Sigmoid colon (tissue), 7 donors: ENCODE data around the gene OR5D16. TPM values are rescaled to one million over a fixed set of nuclear protein-coding genes. Genes with fewer than 3 reads are reported as not detected.

Source experiments
- DNase-seq: peaks from one replicate; pipeline ENCODE4 v3.0.0-alpha.2; 2019
- H3K27ac ChIP-seq, 4 donors: fragments of 200-600 bp; sonication (generic); one replicate each; pipeline ENCODE4 v1.5.1; 2016 to 2019; ENCODE audit warnings: mild to moderate bottlenecking in 1 of 4
- H3K27me3 ChIP-seq, 3 donors: fragments of 200-600 bp; sonication (generic); one replicate each; pipeline ENCODE4 v1.5.1; 2019; ENCODE audit warnings: mild to moderate bottlenecking in 1 of 3
- H3K36me3 ChIP-seq, 4 donors: fragments of 200-600 bp; sonication (generic); one replicate each; pipeline ENCODE4 v1.5.1; 2016 to 2019
- H3K4me1 ChIP-seq, 4 donors: fragments of 200-600 bp; sonication (generic); one replicate each; pipeline ENCODE4 v1.5.1; 2017 to 2019
- H3K4me3 ChIP-seq, 4 donors: fragments of 200-600 bp; sonication (generic); one replicate each; pipeline ENCODE4 v1.5.1; 2017 to 2019; ENCODE audit warnings: mild to moderate bottlenecking in 2 of 4, moderate library complexity in 1 of 4
- H3K9me3 ChIP-seq, 4 donors: fragments of 200-600 bp in 3 of 4; sonication (generic) in 3 of 4; one replicate each; pipeline versions ENCODE4 v1.5.1 to v1.6.1; 2013 to 2019
- EP300 ChIP-seq, 4 donors: sonication (generic); formaldehyde crosslinking; IDR thresholded peaks; one replicate each; pipeline ENCODE4 v1.6.1; 2017; ENCODE audit warnings: antibody characterized with exemption in 4 of 4
- POLR2A ChIP-seq, 2 donors: fragments of 450-650 bp; IDR thresholded peaks; one replicate each; pipeline ENCODE4 v1.6.1; 2016; ENCODE audit warnings: antibody characterized with exemption in 2 of 2, mild to moderate bottlenecking in 2 of 2, moderate library complexity in 2 of 2
- POLR2AphosphoS5 ChIP-seq, 4 donors: sonication (generic); formaldehyde crosslinking; IDR thresholded peaks; one replicate each; pipeline ENCODE4 v1.6.1; 2017; ENCODE audit warnings: antibody characterized with exemption in 4 of 4
- WGBS, 2 donors: extraction: QIAGEN DNeasy Blood & Tissue Kit; methylation state at CpG; one replicate each; pipeline ENCODE4 v1.1.7; 2013; 5-methylcytosine and 5-hydroxymethylcytosine counted together
- intact Hi-C: fragments of 100-400 bp; cut with DNase I; formaldehyde crosslinking; loops from one replicate; pipeline ENCODE4 v1.15.1; 2023
- polyA plus RNA-seq, 3 donors: library from polyadenylated mRNA; stranded (reverse); fragments of 200-250 nt; gene quantifications; one replicate each; pipeline ENCODE4 v1.2.3, GENCODE V29; 2013
- total RNA-seq, 4 donors: library from RNA; depleted of rRNA; stranded (reverse); fragments of >200 nt; gene quantifications; one replicate each; pipeline ENCODE4 v1.1.0, GENCODE V29; 2016
- TF ChIP-seq, protein P1 (sequence below), 4 experiments: fragments of 450-650 bp in 3 of 4; fragments of 200-600 bp in 1 of 4; IDR thresholded peaks; one replicate each; pipeline ENCODE4 v1.5.1; 2016 to 2019; ENCODE audit warnings: antibody characterized with exemption in 4 of 4, mild to moderate bottlenecking in 3 of 4, moderate library complexity in 2 of 4
- donor health status: healthy with polysubstance abuse.
- donor health status: Bipolar disorder and iron deficiency.
- donor health status: healthy.

OR5D16 gene
- total RNA-seq (not detected), polyA plus RNA-seq (not detected)

DNA sequence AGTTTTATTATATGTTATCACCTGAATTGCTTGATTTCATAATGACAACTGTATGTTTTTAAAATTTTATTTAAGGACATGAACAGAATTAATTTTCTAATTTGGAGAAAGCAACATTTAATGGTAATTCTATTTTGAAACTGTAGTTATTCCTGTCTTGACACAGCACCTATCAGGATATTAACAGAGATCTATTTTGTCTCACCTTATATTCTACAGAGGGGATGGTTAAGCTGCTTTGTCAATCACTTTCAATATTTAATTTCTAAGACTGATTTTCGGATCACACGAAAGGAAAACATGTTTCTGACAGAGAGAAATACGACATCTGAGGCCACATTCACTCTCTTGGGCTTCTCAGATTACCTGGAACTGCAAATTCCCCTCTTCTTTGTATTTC is at the start of gene OR5D16:
Gene OR5D16 (plus strand): TSS at position 301 of the 400 bp plus-strand sequence. CDS start 0 bp downstream, at position 301.
- Histone ChIP-seq H3K4me1 (no peaks in the 10 kb centered on the region), H3K27ac (no peak within 1 kb of the TSS), H3K9me3 (no peaks in the 10 kb centered on the region), H3K27me3 (no peaks in the 10 kb centered on the region), H3K4me3 (no peak within 1 kb of the TSS), H3K36me3 (no peaks in the 10 kb centered on the region)
- no peak for TF ChIP-seq POLR2AphosphoS5 (IDR thresholded peaks at IDR 0.05)
- no peak for TF ChIP-seq EP300 (IDR thresholded peaks at IDR 0.05)
- TF ChIP-seq POLR2A (IDR thresholded peaks at IDR 0.05), result no peak
- TF ChIP-seq, protein P1, sequence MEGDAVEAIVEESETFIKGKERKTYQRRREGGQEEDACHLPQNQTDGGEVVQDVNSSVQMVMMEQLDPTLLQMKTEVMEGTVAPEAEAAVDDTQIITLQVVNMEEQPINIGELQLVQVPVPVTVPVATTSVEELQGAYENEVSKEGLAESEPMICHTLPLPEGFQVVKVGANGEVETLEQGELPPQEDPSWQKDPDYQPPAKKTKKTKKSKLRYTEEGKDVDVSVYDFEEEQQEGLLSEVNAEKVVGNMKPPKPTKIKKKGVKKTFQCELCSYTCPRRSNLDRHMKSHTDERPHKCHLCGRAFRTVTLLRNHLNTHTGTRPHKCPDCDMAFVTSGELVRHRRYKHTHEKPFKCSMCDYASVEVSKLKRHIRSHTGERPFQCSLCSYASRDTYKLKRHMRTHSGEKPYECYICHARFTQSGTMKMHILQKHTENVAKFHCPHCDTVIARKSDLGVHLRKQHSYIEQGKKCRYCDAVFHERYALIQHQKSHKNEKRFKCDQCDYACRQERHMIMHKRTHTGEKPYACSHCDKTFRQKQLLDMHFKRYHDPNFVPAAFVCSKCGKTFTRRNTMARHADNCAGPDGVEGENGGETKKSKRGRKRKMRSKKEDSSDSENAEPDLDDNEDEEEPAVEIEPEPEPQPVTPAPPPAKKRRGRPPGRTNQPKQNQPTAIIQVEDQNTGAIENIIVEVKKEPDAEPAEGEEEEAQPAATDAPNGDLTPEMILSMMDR (IDR thresholded peaks at IDR 0.05), result no peak
- intact Hi-C loops, result no loop called here
- WGBS, 2 donors, result 28 to 54% methylated on average over 3 of the region's 3 CpGs
- DNase-seq, result no peak

DNA sequence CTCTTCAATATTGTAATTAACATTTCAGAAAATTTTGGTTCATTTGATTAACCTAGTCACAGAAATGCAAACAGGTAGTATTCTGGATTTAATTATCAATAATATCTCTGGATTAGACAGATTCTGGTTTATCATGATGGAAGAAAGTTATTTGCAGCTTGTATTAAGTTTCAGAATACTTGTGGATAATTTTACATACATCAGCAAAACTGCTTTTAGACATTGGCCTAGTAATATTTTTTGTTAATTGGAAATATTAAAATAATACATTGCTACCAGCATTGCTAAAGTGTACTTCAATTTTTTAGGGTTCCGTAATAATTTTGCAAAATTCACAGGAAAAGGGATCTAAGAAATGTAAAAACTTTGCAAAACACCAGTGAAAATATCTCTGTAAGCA is 46.9 kb upstream of the OR5D16 start:
- WGBS, 2 donors, result 86 to 91% methylated on average over 1 of the region's 1 CpG

DNA sequence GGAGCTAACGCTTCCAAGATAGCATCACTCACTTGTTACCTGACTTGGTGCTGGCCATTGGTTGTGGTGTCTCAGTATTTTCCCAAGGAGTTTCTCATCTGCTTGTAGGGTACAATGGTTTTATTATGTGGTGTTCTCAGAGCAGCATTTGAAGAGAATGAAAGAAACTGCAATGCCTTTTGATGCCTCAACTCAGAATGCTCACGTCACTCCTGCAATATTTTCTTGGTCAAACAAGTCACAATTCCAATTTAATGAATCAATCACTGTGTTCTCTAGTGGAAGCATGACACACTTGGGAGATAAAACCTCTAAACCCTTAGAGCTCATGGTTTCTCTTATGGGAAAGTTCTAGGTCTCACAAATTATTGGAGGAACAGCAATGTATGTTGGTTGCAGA is 45.2 kb upstream of the OR5D16 start:
- no peak overlapping the region for H3K4me3 ChIP-seq
- 40 to 83% methylated on average over 2 of the region's 2 CpGs for WGBS, 2 donors
- intact Hi-C loops, result no loop called here
- H3K9me3 ChIP-seq, result no peaks in the 10 kb centered on the region
- H3K27ac ChIP-seq, result no peak overlapping the region
- H3K36me3 ChIP-seq, result no peaks in the 10 kb centered on the region
- TF ChIP-seq POLR2A (IDR thresholded peaks at IDR 0.05) (no peak), POLR2AphosphoS5 (IDR thresholded peaks at IDR 0.05) (no peak), EP300 (IDR thresholded peaks at IDR 0.05) (no peak)
- TF ChIP-seq, protein P1 (IDR thresholded peaks at IDR 0.05), result no peak
- DNase-seq, result no peak
- H3K27me3 ChIP-seq, result no peaks in the 10 kb centered on the region
- no peaks in the 10 kb centered on the region for H3K4me1 ChIP-seq

More for the DNA sequence above, 46.9 kb upstream of the OR5D16 start:
- H3K4me3 ChIP-seq, result no peak overlapping the region
- intact Hi-C loops, result no loop called here
- no peaks in the 10 kb centered on the region for H3K27me3 ChIP-seq
- H3K36me3 ChIP-seq, result no peaks in the 10 kb centered on the region
- no peak overlapping the region for H3K27ac ChIP-seq
- no peak for TF ChIP-seq EP300 (IDR thresholded peaks at IDR 0.05)
- TF ChIP-seq POLR2A (IDR thresholded peaks at IDR 0.05), result no peak
- TF ChIP-seq POLR2AphosphoS5 (IDR thresholded peaks at IDR 0.05), result no peak
- TF ChIP-seq, protein P1 (IDR thresholded peaks at IDR 0.05), result no peak
- no peaks in the 10 kb centered on the region for H3K4me1 ChIP-seq
- no peak for DNase-seq
- no peaks in the 10 kb centered on the region for H3K9me3 ChIP-seq

DNA sequence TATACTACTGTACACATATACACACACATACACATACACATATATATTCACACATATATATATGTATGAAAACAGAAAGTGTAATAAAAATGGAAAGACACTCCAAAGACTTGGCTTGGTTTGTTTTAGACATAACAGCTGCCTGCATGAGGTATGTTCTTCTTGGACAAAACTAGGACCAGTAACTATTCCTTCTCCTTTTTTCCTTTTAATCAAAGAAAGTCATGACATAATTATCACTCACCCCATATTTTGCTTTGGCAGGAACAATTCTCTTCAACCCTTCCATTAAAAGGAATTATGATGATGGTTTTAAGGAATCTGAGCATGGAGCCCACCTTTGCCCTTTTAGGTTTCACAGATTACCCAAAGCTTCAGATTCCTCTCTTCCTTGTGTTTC is 43.3 kb upstream of the OR5D16 start, which contains the start of gene OR5D14:
Gene OR5D14 (plus strand): TSS at position 301 of the 400 bp plus-strand sequence. CDS start 0 bp downstream, at position 301.
- Histone ChIP-seq H3K4me3 (no peak within 1 kb of the TSS), H3K9me3 (no peaks in the 10 kb centered on the region), H3K27me3 (no peaks in the 10 kb centered on the region), H3K4me1 (no peaks in the 10 kb centered on the region), H3K36me3 (no peaks in the 10 kb centered on the region), H3K27ac (no peak within 1 kb of the TSS)
- TF ChIP-seq EP300 (IDR thresholded peaks at IDR 0.05) (no peak), POLR2A (IDR thresholded peaks at IDR 0.05) (no peak)
- TF ChIP-seq, protein P1 (IDR thresholded peaks at IDR 0.05), result no peak
- intact Hi-C loops, result no loop called here
- DNase-seq, result no peak

DNA sequence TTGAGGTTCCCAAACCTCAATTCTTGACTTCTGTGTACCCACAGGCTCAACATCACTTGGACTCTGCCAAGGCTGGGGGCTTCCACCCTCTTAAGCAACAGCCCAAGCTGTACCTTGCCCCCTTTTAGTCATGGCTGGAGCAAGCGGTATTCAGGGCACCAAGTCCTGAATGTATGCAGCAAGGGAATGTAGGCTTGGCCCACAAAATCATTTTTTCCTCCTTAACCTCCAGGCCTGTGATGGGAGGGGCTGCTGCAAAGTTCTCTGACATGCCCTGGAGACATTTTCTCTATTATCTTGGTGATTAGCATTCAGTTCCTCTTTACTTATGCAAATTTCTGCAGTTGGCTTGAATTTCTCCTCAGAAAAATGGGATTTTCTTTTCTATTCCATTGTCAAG is 32.3 kb upstream of the OR5D16 start:
- Histone ChIP-seq H3K27me3 (no peaks in the 10 kb centered on the region), H3K4me3 (no peak overlapping the region), H3K4me1 (no peaks in the 10 kb centered on the region), H3K36me3 (no peaks in the 10 kb centered on the region), H3K9me3 (peaks cover 0 to 7% (median 0%) of the 10 kb centered on the region in 4 donors), H3K27ac (no peak overlapping the region)
- TF ChIP-seq EP300 (IDR thresholded peaks at IDR 0.05) (no peak), POLR2A (IDR thresholded peaks at IDR 0.05) (no peak)
- TF ChIP-seq, protein P1 (IDR thresholded peaks at IDR 0.05), result no peak
- WGBS, 2 donors, result 91 to 96% methylated on average over 1 of the region's 1 CpG
- no peak for DNase-seq
- intact Hi-C loops, result no loop called here
